ENCODE results near the gene SPATA17.

DNA sequence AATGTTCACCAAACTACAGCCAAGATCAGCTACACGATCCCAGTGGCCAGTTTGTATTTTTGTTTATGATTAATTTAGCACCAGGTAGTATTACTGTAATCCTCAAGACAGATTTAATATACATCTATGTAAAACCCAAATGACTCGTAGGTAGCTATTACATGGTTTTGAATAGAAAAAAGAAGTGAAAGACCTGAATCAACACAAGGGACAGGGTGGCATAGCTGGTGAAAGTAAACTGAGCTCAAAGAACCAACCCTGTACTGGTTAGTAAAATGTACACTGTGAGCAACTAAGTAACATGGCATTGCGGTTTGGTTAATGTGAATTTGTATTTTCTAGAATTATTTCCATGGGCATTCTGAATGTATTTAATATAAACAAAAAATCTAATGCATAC, 9.1 kb upstream of the SPATA17 start:
- TF ChIP-seq POLR2A (IDR thresholded peaks at IDR 0.05): no peak
- TF ChIP-seq, protein P1, sequence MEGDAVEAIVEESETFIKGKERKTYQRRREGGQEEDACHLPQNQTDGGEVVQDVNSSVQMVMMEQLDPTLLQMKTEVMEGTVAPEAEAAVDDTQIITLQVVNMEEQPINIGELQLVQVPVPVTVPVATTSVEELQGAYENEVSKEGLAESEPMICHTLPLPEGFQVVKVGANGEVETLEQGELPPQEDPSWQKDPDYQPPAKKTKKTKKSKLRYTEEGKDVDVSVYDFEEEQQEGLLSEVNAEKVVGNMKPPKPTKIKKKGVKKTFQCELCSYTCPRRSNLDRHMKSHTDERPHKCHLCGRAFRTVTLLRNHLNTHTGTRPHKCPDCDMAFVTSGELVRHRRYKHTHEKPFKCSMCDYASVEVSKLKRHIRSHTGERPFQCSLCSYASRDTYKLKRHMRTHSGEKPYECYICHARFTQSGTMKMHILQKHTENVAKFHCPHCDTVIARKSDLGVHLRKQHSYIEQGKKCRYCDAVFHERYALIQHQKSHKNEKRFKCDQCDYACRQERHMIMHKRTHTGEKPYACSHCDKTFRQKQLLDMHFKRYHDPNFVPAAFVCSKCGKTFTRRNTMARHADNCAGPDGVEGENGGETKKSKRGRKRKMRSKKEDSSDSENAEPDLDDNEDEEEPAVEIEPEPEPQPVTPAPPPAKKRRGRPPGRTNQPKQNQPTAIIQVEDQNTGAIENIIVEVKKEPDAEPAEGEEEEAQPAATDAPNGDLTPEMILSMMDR (IDR thresholded peaks at IDR 0.05): no peak
